Putamen (tissue), 1 donor: ENCODE data around the gene AMBRA1.
"Not testable (repeated sequence)": the region's sequence is repeated elsewhere in the genome, so short reads cannot be mapped to it uniquely, and the experiment has no call there.

Experiments
- DNase-seq: peaks from one replicate; pipeline ENCODE4 v3.0.0-alpha.2; 2016; ENCODE audit warnings: low spot score

Gene AMBRA1

GRCh38 chr11:46381048-46381818 lies 212.6 kb downstream of the AMBRA1 start, which contains the start of gene MDK:
Gene MDK (plus strand): TSS chr11:46381669. CDS start chr11:46382058, 389 bp downstream.
- no peak for DNase-seq

- DNase-seq = no peak
These were observed 213.3 kb downstream of the AMBRA1 start for GRCh38 chr11:46380340-46381047.

- not testable (repeated sequence) for DNase-seq
These were observed 214.1 kb downstream of the AMBRA1 start for GRCh38 chr11:46379482-46380293.

- DNase-seq = no peak
These were observed 214.9 kb downstream of the AMBRA1 start for GRCh38 chr11:46378811-46379481.

GRCh38 chr11:46378296-46378695 lies 215.5 kb downstream of the AMBRA1 start:
- no peak for DNase-seq

GRCh38 chr11:46377831-46378230 lies 216.0 kb downstream of the AMBRA1 start:
- DNase-seq = no peak

GRCh38 chr11:46377290-46377689 lies 216.5 kb downstream of the AMBRA1 start:
- no peak for DNase-seq

GRCh38 chr11:46376258-46377050 lies 217.4 kb downstream of the AMBRA1 start:
- DNase-seq = no peak

- no peak for DNase-seq
These were observed 218.3 kb downstream of the AMBRA1 start for GRCh38 chr11:46375392-46376101.

GRCh38 chr11:46374815-46375214 lies 219.0 kb downstream of the AMBRA1 start:
- DNase-seq = no peak

GRCh38 chr11:46373787-46374740 lies 219.8 kb downstream of the AMBRA1 start:
- DNase-seq = no peak

- not testable (repeated sequence) for DNase-seq
These were observed 221.3 kb downstream of the AMBRA1 start for GRCh38 chr11:46372501-46372900.

GRCh38 chr11:46372086-46372485 lies 221.7 kb downstream of the AMBRA1 start:
- no peak for DNase-seq

GRCh38 chr11:46371262-46371661 lies 222.6 kb downstream of the AMBRA1 start:
- not testable (repeated sequence) for DNase-seq

GRCh38 chr11:46370253-46370652 lies 223.6 kb downstream of the AMBRA1 start:
- no peak for DNase-seq

- no peak for DNase-seq
These were observed 224.2 kb downstream of the AMBRA1 start for GRCh38 chr11:46369458-46370152.

GRCh38 chr11:46367916-46368267 lies 225.9 kb downstream of the AMBRA1 start:
- no peak for DNase-seq

- no peak for DNase-seq
These were observed 226.4 kb downstream of the AMBRA1 start for GRCh38 chr11:46367244-46367915.
